A549 (cell line): ENCODE results near the gene PNLIPRP1.

Source experiments
- MYC ChIP-seq: IDR thresholded peaks from 2 replicates; pipeline ENCODE4 v1.6.1; 2012; ENCODE audit warnings: mild to moderate bottlenecking, inconsistent platforms, low read length, improper control_type of control experiment, borderline replicate concordance
- ZC3H11A ChIP-seq: fragments of 450-650 bp; IDR thresholded peaks from 2 replicates; pipeline ENCODE4 v1.6.1; 2014; ENCODE audit warnings: antibody characterized with exemption, mild to moderate bottlenecking
- TF ChIP-seq, protein P1 (sequence below): fragments of >200 bp; sonication (Bioruptor Twin); formaldehyde crosslinking; IDR thresholded peaks from 3 replicates; pipeline ENCODE4 v1.5.1; 2016

DNA sequence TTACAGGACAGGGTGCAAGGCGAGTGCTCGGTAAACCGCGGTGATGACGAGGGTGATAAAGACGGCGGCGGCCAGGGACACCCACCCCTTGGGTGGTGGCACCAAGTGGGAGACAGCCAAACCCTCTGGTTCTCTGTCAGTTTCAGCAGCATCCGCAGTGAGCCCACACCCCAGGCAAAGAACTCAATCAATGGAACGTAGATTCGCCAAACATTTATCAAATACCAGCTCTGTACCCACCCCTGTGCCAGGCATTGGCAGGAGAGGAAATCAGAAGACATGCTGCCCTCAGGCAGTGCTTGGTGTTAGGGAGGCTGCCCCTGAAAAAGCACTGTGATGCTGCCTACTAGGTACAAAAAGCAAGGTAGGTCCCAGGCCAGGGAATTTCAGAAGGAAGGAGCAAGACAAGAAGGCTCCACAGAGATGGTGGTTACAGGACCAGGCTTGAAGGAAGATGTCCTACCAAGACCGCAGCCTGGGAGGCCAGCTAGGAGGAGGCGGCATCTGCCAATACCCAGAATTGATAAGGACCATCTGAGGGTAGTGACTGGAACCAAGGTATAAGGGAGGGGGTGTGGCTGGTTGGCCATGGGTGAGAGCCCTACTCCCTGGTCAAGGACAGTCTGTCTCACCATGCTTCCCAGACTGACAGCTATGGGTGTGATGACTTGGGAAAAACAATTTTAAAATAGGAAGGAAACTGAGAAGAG, 19.8 kb downstream of the PNLIPRP1 start:
- TF ChIP-seq, protein P1, sequence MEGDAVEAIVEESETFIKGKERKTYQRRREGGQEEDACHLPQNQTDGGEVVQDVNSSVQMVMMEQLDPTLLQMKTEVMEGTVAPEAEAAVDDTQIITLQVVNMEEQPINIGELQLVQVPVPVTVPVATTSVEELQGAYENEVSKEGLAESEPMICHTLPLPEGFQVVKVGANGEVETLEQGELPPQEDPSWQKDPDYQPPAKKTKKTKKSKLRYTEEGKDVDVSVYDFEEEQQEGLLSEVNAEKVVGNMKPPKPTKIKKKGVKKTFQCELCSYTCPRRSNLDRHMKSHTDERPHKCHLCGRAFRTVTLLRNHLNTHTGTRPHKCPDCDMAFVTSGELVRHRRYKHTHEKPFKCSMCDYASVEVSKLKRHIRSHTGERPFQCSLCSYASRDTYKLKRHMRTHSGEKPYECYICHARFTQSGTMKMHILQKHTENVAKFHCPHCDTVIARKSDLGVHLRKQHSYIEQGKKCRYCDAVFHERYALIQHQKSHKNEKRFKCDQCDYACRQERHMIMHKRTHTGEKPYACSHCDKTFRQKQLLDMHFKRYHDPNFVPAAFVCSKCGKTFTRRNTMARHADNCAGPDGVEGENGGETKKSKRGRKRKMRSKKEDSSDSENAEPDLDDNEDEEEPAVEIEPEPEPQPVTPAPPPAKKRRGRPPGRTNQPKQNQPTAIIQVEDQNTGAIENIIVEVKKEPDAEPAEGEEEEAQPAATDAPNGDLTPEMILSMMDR = no peak
- TF ChIP-seq MYC (no peak), ZC3H11A (no peak)
